Stimulated activated CD8-positive, alpha-beta memory T cell treated with anti-CD3 and anti-CD28 coated beads, Interleukin-4, amount 100 ng/mL, for 48 hours (primary cell): ENCODE data around the gene NXPH3.

ENCODE experiments used
- DNase-seq: peaks from one replicate; pipeline ENCODE4 v3.0.0-alpha.2; 2020

Gene NXPH3

GRCh38 chr17:49595328-49595727 is 19.7 kb downstream of the NXPH3 start:
- DNase-seq: no peak

GRCh38 chr17:49595980-49596379 is 20.3 kb downstream of the NXPH3 start:
- DNase-seq: no peak

GRCh38 chr17:49596613-49597244 is 21.1 kb downstream of the NXPH3 start:
- DNase-seq: no peak

- DNase-seq: no peak
Observed at GRCh38 chr17:49597436-49597835, 21.8 kb downstream of the NXPH3 start.

- DNase-seq: no peak
Observed at GRCh38 chr17:49597928-49598655, 22.4 kb downstream of the NXPH3 start.

GRCh38 chr17:49598918-49599317 is 23.2 kb downstream of the NXPH3 start:
- no peak for DNase-seq

GRCh38 chr17:49600949-49601348 is 25.3 kb downstream of the NXPH3 start:
- DNase-seq: no peak

- no peak for DNase-seq
Observed at GRCh38 chr17:49602783-49603182, 27.1 kb downstream of the NXPH3 start.

GRCh38 chr17:49603238-49603637 is 27.6 kb downstream of the NXPH3 start:
- DNase-seq: no peak

GRCh38 chr17:49603720-49604119 is 28.0 kb downstream of the NXPH3 start:
- DNase-seq: no peak

GRCh38 chr17:49604314-49604869 is 28.7 kb downstream of the NXPH3 start:
- no peak for DNase-seq

GRCh38 chr17:49610883-49611584 is 35.4 kb downstream of the NXPH3 start:
- no peak for DNase-seq

GRCh38 chr17:49612726-49613125 is 37.1 kb downstream of the NXPH3 start:
- DNase-seq: no peak

GRCh38 chr17:49613182-49613800 is 37.6 kb downstream of the NXPH3 start:
- DNase-seq: no peak

- no peak for DNase-seq
Observed at GRCh38 chr17:49616086-49616485, 40.4 kb downstream of the NXPH3 start.

GRCh38 chr17:49616601-49617131 is 41.0 kb downstream of the NXPH3 start:
- no peak for DNase-seq

GRCh38 chr17:49618028-49618611 is 42.4 kb downstream of the NXPH3 start:
- DNase-seq: no peak

GRCh38 chr17:49621420-49621819 is 45.7 kb downstream of the NXPH3 start:
- DNase-seq: no peak

- DNase-seq: no peak
Observed at GRCh38 chr17:49621946-49622529, 46.4 kb downstream of the NXPH3 start.

- DNase-seq: no peak
Observed at GRCh38 chr17:49624896-49625295, 49.2 kb downstream of the NXPH3 start.

- no peak for DNase-seq
Observed at GRCh38 chr17:49629447-49629846, 53.8 kb downstream of the NXPH3 start.
